Caco-2 (cell line): Measurements from ENCODE around the gene RHBDF2. TPM values are rescaled to one million over a fixed set of nuclear protein-coding genes. Genes with fewer than 3 reads are reported as not detected.

ENCODE experiments used
- BruUV-seq: library from RNA; stranded (reverse); fragments of 400-500 nt; replicated peaks from 2 replicates; lab custom pipeline; 2021; lab: Mats Ljungman, UMichigan
- CTCF ChIA-PET: fragments of 300-600 bp; sonication (Branson Sonifier 250); formaldehyde crosslinking; loops from one replicate; lab custom pipeline; 2022; ENCODE audit warnings: antibody characterized with exemption; lab: Charles Lee
- POLR2A ChIA-PET: fragments of 300-600 bp; sonication (Branson Sonifier 250); formaldehyde crosslinking; loops from one replicate; lab custom pipeline; 2022; ENCODE audit warnings: antibody characterized with exemption; lab: Charles Lee
- DNase-seq, 2 experiments: peaks; one replicate each; pipeline versions ENCODE4 v3.0.0 to v3.0.0-alpha.2; 2020 to 2022
- H3K27me3 ChIP-seq: replicated peaks from 2 replicates; pipeline ENCODE4 v1.6.0; 2011; ENCODE audit warnings: low read length; ENCODE audit not compliant: control insufficient read depth, insufficient read depth
- H3K36me3 ChIP-seq: 2 replicates; pipeline ENCODE4 v1.5.1; 2011; ENCODE audit warnings: low read length; ENCODE audit not compliant: control insufficient read depth, insufficient read depth
- H3K4me1 ChIP-seq: fragments of 250-450 bp; sonication (Bioruptor Pico); 2 replicates; pipeline ENCODE4 v1.5.1; 2020; ENCODE audit warnings: mild to moderate bottlenecking
- H3K4me3 ChIP-seq: 2 replicates; pipeline ENCODE4 v1.5.1; 2011; ENCODE audit warnings: low read depth, mild to moderate bottlenecking, control low read depth, low read length
- H3K9me3 ChIP-seq: fragments of 250-450 bp; sonication (Bioruptor Pico); 2 replicates; pipeline ENCODE4 v1.5.1; 2020; ENCODE audit warnings: mild to moderate bottlenecking, moderate library complexity
- H3K27ac Mint-ChIP-seq: one replicate; pipeline ENCODE4 v1.8.0; 2022; ENCODE audit warnings: mixed read lengths; ENCODE audit not compliant: unreplicated experiment
- H3K27me3 Mint-ChIP-seq: one replicate; pipeline ENCODE4 v1.8.0; 2022; ENCODE audit warnings: mixed read lengths; ENCODE audit not compliant: insufficient read depth, unreplicated experiment
- H3K36me3 Mint-ChIP-seq: one replicate; pipeline ENCODE4 v1.8.0; 2022; ENCODE audit warnings: mild to moderate bottlenecking, mixed read lengths; ENCODE audit not compliant: insufficient read depth, unreplicated experiment
- H3K4me1 Mint-ChIP-seq: one replicate; pipeline ENCODE4 v1.8.0; 2022; ENCODE audit warnings: low read depth, mixed read lengths; ENCODE audit not compliant: unreplicated experiment
- H3K4me3 Mint-ChIP-seq: one replicate; pipeline ENCODE4 v1.8.0; 2022; ENCODE audit warnings: mild to moderate bottlenecking, moderate library complexity, mixed read lengths; ENCODE audit not compliant: unreplicated experiment
- H3K9me3 Mint-ChIP-seq: one replicate; pipeline ENCODE4 v1.8.0; 2022; ENCODE audit warnings: mixed read lengths; ENCODE audit not compliant: unreplicated experiment
- CTCF ChIP-seq, 2 experiments: fragments of 200-600 bp in 1 of 2; IDR thresholded peaks; 1 replicate in 1 of 2; 2 replicates in 1 of 2; pipeline versions ENCODE4 v1.5.1 to v1.8.0; 2011 to 2022; ENCODE audit warnings: antibody characterized with exemption in 1 of 2, control low read depth in 1 of 2, inconsistent platforms in 1 of 2, low read depth in 1 of 2, low read length in 1 of 2, mild to moderate bottlenecking in 1 of 2, moderate library complexity in 1 of 2; ENCODE audit not compliant: insufficient read depth in 1 of 2, severe bottlenecking in 1 of 2, unreplicated experiment in 1 of 2
- intact Hi-C: fragments of 100-400 bp; cut with micrococcal nuclease; formaldehyde crosslinking; loops from one replicate; pipeline ENCODE4 v1.10.0; 2022; ENCODE audit not compliant: unreplicated experiment
- total RNA-seq: library from RNA; stranded (reverse); gene quantifications from 2 replicates; pipeline ENCODE4 v1.2.3, GENCODE V29; 2022

RHBDF2 gene
- total RNA-seq, 1 experiment from 2014 or later, result 33.8 TPM

GRCh38 chr17:76481071-76481655 is 20.1 kb downstream of the RHBDF2 start:
- ChIA-PET CTCF (no interaction called here), POLR2A (no interaction called here)
- Histone ChIP-seq H3K4me1 (no peaks in the 10 kb centered on the region), H3K4me3 (no peak overlapping the region), H3K9me3 (no peaks in the 10 kb centered on the region), H3K27me3 (no peaks in the 10 kb centered on the region), H3K36me3 (no peaks in the 10 kb centered on the region; the same call in 1 of the 2 replicates)
- DNase-seq, result no peak
- intact Hi-C loops, result no loop called here
- no peak overlapping the region for H3K4me3 Mint-ChIP-seq
- peaks cover 12% of the 10 kb centered on the region for H3K4me1 Mint-ChIP-seq
- H3K27me3 Mint-ChIP-seq, result no peaks in the 10 kb centered on the region
- no peak overlapping the region for H3K27ac Mint-ChIP-seq
- H3K36me3 Mint-ChIP-seq, result peaks cover 16% of the 10 kb centered on the region
- H3K9me3 Mint-ChIP-seq, result peaks cover 9% of the 10 kb centered on the region
- TF ChIP-seq CTCF (IDR thresholded peaks at IDR 0.05; ENCODE audit: insufficient read depth in 1 of 2, low read depth in 1 of 2, low read length in 1 of 2, severe bottlenecking in 1 of 2, unreplicated experiment in 1 of 2), result no peak
- no TSS peak for BruUV-seq

- no peak overlapping the region for H3K4me3 Mint-ChIP-seq
- intact Hi-C loops, result no loop called here
- H3K27ac Mint-ChIP-seq, result no peak overlapping the region
- H3K9me3 Mint-ChIP-seq, result peaks cover 9% of the 10 kb centered on the region
- ChIA-PET POLR2A (no interaction called here), CTCF (no interaction called here)
- BruUV-seq, result no TSS peak
- H3K4me3 ChIP-seq, result no peak overlapping the region
- H3K36me3 ChIP-seq, result no peaks in the 10 kb centered on the region; the same call in 1 of the 2 replicates
- no peaks in the 10 kb centered on the region for H3K4me1 ChIP-seq
- no peaks in the 10 kb centered on the region for H3K9me3 ChIP-seq
- H3K27me3 Mint-ChIP-seq, result no peaks in the 10 kb centered on the region
- H3K36me3 Mint-ChIP-seq, result peaks cover 17% of the 10 kb centered on the region
- DNase-seq, result no peak
- TF ChIP-seq CTCF (IDR thresholded peaks at IDR 0.05; ENCODE audit: insufficient read depth in 1 of 2, low read depth in 1 of 2, low read length in 1 of 2, severe bottlenecking in 1 of 2, unreplicated experiment in 1 of 2), result no peak
- H3K27me3 ChIP-seq, result no peaks in the 10 kb centered on the region
- H3K4me1 Mint-ChIP-seq, result peaks cover 12% of the 10 kb centered on the region
Observed at GRCh38 chr17:76480632-76481031, 20.6 kb downstream of the RHBDF2 start.

- no TSS peak for BruUV-seq
- intact Hi-C loops, result no loop called here
- no peak for DNase-seq
- H3K9me3 ChIP-seq, result no peaks in the 10 kb centered on the region
- peaks cover 6% of the 10 kb centered on the region for H3K9me3 Mint-ChIP-seq
- peaks cover 6% of the 10 kb centered on the region; the same call in 1 of the 2 replicates for H3K4me1 ChIP-seq
- no peak overlapping the region for H3K4me3 ChIP-seq
- no peaks in the 10 kb centered on the region for H3K27me3 Mint-ChIP-seq
- H3K27me3 ChIP-seq, result no peaks in the 10 kb centered on the region
- CTCF ChIA-PET, result no interaction called here
- H3K4me3 Mint-ChIP-seq, result no peak overlapping the region
- no peak for TF ChIP-seq CTCF (IDR thresholded peaks at IDR 0.05; ENCODE audit: insufficient read depth in 1 of 2, low read depth in 1 of 2, low read length in 1 of 2, severe bottlenecking in 1 of 2, unreplicated experiment in 1 of 2)
- no peaks in the 10 kb centered on the region; the same call in 1 of the 2 replicates for H3K36me3 ChIP-seq
- H3K27ac Mint-ChIP-seq, result no peak overlapping the region
- H3K36me3 Mint-ChIP-seq, result peaks cover 19% of the 10 kb centered on the region
- POLR2A ChIA-PET, result no interaction called here
- peaks cover 15% of the 10 kb centered on the region for H3K4me1 Mint-ChIP-seq
Observed at GRCh38 chr17:76479515-76480060, 21.6 kb downstream of the RHBDF2 start.
